ENCODE measurements around the gene CHSY1.

DNA sequence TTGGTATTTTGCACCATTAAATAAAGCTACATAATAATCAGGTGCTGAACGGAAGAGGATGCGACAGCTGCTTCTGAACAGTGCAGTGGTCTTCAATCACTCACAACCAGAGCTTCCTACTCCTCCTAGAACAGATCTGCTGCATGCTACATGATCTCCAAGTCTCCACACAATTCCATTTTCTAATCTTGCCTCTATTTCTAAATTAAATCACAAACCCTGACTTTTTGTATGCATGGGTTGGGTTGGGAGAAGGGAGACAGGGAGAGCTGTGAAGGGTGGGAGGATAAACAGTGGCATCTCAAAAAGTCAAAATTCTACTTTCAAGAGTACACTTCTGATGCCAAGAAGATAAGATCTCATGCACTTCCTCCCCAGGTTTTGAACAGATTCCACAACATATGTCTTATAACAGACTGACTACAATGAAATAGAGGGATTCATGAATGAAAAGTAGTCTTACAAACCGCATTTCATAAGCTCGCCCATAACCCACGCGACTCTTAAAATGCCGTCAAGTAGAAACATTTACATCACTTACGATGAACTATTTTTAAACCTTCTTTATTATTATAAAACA lies 57.2 kb downstream of the CHSY1 start:
- no peak for TF ChIP-seq CTCF (IDR thresholded peaks at IDR 0.05)
- TF ChIP-seq EZH2 (IDR thresholded peaks at IDR 0.05) = no peak

All from neural progenitor cell (in vitro differentiated cells).